HG03442 (cell line): Measurements from ENCODE around the gene BLOC1S4.

Source experiments
- ATAC-seq: cut with Tn5 transposase; IDR thresholded peaks from one replicate; pipeline ENCODE4 v1.9.1; 2021; ENCODE audit warnings: mild to moderate bottlenecking, moderate library complexity; ENCODE audit not compliant: unreplicated experiment

BLOC1S4 gene

DNA sequence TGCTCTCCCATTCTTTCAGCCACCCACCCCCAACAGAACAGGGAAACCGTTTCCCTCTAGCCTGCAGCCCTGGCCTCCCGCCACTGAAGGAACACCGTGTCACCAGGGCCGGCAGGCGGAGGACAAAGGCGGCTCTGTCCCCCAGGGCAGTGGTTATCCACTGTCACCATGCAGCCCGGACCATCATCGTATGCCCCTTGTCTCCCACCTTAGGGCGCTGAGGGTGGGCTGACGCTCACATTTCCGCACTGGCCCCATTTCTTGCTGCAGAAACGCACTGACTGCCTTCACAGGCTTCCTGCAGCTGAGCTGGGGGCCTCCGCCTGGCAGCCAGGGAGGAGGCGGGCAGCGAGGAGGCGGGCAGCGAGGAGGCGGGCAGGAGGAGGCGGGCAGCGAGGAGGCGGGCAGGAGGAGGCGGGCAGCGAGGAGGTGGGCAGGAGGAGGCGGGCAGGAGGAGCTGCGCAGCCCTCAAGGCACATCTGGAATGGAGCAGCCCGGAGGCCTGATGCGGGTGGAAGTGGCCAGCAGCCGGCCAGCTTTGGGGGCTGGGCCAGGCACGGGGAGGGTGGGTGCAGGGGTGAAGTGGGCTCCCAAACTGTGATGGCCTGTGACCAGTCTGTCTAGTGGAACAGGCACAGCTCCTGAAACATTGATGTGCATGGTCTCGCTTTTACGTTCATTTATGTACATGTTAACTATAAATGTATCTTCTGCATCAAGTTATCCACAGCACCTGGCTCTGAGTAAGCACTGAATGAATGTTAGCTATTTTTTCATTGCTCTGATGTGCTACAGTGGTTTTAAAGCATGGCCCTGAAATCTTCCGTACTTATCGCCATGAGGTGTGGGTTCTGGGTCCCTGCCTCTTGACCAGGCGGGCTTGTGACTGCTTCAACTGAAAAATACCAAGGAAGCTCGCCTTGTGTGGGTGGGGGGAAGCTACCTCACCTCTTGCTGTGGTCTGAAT, 46.0 kb downstream of the BLOC1S4 start:
- no peak for ATAC-seq

GRCh38 chr4:6763330-6763851, 47.4 kb downstream of the BLOC1S4 start:
- no peak for ATAC-seq

GRCh38 chr4:6764976-6765620, 49.1 kb downstream of the BLOC1S4 start:
- no peak for ATAC-seq

GRCh38 chr4:6765703-6766102, 49.7 kb downstream of the BLOC1S4 start:
- no peak for ATAC-seq
